Measurements from ENCODE around the gene NRDC.

DNA sequence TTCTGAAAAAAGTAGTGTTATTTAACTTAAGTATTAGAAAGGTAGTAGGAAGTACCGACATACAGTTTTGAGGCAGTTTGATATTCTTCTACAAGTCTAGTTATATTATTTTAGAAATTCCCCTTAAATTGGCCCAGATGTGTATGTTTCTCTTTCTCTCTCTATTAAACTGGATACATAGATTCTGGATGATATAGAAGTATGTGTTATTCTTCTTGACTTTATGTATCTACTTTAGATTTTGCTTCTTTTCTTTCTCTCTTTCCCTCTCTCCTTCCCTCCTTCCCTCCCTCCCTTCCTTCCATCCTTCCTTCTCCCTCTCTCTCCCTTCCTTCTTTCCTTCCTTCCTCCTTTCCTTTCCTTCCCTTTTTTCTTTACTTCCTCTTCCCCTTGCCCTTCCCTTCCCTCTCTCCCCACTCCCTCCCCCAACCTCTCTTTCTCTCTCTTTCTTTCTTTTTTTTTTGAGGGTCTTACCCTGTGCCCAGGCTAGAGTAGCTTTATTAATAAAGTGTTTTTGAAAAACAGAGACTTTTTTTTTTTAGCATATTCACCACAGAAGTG lies 137.3 kb downstream of the NRDC start:
- TF ChIP-seq, protein P1, sequence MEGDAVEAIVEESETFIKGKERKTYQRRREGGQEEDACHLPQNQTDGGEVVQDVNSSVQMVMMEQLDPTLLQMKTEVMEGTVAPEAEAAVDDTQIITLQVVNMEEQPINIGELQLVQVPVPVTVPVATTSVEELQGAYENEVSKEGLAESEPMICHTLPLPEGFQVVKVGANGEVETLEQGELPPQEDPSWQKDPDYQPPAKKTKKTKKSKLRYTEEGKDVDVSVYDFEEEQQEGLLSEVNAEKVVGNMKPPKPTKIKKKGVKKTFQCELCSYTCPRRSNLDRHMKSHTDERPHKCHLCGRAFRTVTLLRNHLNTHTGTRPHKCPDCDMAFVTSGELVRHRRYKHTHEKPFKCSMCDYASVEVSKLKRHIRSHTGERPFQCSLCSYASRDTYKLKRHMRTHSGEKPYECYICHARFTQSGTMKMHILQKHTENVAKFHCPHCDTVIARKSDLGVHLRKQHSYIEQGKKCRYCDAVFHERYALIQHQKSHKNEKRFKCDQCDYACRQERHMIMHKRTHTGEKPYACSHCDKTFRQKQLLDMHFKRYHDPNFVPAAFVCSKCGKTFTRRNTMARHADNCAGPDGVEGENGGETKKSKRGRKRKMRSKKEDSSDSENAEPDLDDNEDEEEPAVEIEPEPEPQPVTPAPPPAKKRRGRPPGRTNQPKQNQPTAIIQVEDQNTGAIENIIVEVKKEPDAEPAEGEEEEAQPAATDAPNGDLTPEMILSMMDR (IDR thresholded peaks at IDR 0.05): no peak
- TF ChIP-seq POLR2AphosphoS5 (IDR thresholded peaks at IDR 0.05): no peak
